ENCODE results near the gene EEF2K. TPM values are rescaled to one million over a fixed set of nuclear protein-coding genes. Genes with fewer than 3 reads are reported as not detected.

The EEF2K gene
- polyA plus RNA-seq, 1 donor, result 18.7 TPM

DNA sequence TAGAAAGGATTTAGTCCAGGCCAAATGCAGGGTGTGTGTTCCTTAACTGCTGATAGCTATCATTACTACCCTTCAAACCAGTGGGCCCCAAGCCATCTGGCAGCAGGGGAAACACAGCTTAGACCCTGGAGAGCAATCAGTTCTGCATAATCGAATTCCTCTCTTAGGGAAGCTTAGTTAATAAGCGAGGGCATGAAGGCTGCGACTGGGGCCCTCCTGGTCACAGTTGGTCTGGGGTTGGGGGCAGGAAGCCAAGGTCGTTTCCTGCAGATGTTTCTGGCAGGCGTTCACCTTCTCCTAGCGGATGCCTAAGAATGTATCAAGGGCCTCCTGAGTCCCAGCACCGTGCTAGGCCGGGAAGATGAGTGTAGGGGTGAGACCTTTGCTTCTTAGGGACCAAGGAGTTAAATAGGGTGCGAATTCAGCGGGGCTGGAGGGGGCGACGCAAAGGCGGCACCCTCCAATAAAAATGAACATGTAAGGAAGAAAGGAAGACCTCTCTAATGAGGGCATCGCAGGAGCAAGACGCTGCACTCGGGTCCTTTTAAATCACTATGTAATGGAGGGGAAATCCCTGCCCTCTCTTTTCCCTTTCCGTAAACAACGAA lies 16.5 kb upstream of the EEF2K start:
- no CpG with 5 or more reads among the region's 18 CpGs for WGBS (ENCODE audit: insufficient coverage, low lambda C conversion rate)

DNA sequence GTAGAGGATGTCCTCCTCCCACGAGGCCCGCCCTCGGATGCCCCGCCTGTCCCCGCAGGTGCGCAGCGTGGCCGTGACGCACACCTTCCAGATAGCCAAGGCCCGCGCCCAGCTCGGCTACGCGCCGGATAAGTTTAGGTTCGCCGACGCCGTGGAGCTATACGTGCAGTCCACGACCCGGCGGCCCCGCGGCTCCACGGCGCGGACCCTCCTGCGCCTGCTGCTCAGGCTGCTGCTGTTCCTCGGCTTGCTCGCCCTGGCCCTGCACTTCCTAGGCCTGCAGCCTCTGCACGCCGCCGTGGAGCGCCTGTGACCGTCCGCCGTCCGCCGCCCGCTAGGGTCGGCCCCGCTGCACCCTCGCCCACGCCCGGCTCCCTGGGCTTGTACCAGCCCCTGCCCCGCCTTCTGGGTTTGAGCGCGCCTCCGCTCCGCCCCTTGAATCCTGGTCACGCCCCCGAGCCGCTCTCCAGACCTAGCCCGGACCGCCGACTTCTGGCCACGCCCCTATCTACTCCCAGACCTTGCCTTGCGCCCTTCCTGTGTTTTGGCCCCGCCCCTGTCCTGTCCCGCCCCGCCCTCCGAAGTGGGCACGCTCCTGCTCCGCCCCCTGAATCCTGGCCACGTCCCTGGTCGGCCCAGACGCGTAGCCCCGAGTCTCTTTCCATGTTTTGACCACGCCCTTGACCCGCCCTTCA lies 15.8 kb upstream of the EEF2K start:
- no peaks in the 10 kb centered on the region for H3K36me3 ChIP-seq (ENCODE audit: control insufficient read depth, insufficient read depth, low read length)
- peaks cover 20% of the 10 kb centered on the region for H3K4me1 ChIP-seq (ENCODE audit: control insufficient read depth, insufficient read depth, low read length)
- no peaks in the 10 kb centered on the region for H3K27me3 ChIP-seq (ENCODE audit: control insufficient read depth, insufficient read depth, low read length)
- no CpG with 5 or more reads among the region's 72 CpGs for WGBS (ENCODE audit: insufficient coverage, low lambda C conversion rate)
- peak; percentile 89 to 99 for DNase-seq
- peak overlapping the region; percentile 99 for H3K27ac ChIP-seq (ENCODE audit: low read length)
- no peaks in the 10 kb centered on the region for H3K9me3 ChIP-seq (ENCODE audit: control insufficient read depth, low read depth, low read length)
- peak overlapping the region; percentile 62 for H3K4me3 ChIP-seq (ENCODE audit: low read length)

More for the DNA sequence above, 16.5 kb upstream of the EEF2K start:
- Histone ChIP-seq H3K4me3 (ENCODE audit: low read length) (peak overlapping the region; percentile 62), H3K27me3 (ENCODE audit: control insufficient read depth, insufficient read depth, low read length) (no peaks in the 10 kb centered on the region), H3K4me1 (ENCODE audit: control insufficient read depth, insufficient read depth, low read length) (peaks cover 20% of the 10 kb centered on the region), H3K27ac (ENCODE audit: low read length) (peak overlapping the region; percentile 99), H3K36me3 (ENCODE audit: control insufficient read depth, insufficient read depth, low read length) (no peaks in the 10 kb centered on the region), H3K9me3 (ENCODE audit: control insufficient read depth, low read depth, low read length) (no peaks in the 10 kb centered on the region)
- peak in 1 of 2 donors; percentile 35 for DNase-seq

DNA sequence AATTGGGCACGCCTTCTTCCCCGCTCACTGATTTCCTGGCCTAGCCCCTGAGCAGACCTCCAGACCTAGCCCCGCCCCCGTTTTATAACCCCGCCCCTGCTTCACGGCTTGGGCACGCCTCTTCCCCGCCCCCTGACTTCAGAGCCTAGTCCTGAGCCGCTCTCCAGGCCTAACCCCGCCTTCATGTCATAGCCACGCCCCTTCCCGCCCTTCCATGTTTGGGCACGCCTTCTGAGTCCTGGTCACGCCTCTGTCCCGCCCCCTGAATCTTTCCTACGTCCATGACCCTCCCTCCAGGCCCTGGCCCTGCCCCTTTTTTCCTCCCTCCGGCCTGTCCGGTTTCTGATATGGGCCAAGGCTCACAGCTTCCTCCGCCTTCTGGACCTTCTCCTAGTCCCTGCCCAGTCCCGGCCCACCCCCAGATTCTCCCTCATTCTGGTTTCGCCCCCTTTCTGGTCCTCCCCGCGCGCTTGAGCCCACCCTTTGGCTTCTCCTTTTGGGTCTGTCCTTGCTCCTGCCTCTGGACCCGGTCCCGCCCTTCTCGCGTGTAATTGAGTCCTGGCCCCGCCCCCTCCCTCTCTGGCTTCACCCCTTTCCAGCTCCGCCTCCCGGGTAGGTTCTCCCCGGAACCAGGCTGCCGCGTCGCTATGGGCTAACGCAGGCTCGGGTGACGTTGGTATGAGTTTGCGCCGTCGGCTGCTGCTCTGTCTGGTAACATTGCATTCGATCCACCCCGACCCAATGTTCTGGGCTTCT lies 15.1 kb upstream of the EEF2K start:
- Histone ChIP-seq H3K27ac (ENCODE audit: low read length) (peak overlapping the region; percentile 99), H3K4me3 (ENCODE audit: low read length) (peak overlapping the region; percentile 71), H3K9me3 (ENCODE audit: control insufficient read depth, low read depth, low read length) (no peaks in the 10 kb centered on the region), H3K27me3 (ENCODE audit: control insufficient read depth, insufficient read depth, low read length) (no peaks in the 10 kb centered on the region), H3K4me1 (ENCODE audit: control insufficient read depth, insufficient read depth, low read length) (peaks cover 20% of the 10 kb centered on the region), H3K36me3 (ENCODE audit: control insufficient read depth, insufficient read depth, low read length) (no peaks in the 10 kb centered on the region)
- no CpG with 5 or more reads among the region's 43 CpGs for WGBS (ENCODE audit: insufficient coverage, low lambda C conversion rate)
- peak; percentile 99 for DNase-seq

DNA sequence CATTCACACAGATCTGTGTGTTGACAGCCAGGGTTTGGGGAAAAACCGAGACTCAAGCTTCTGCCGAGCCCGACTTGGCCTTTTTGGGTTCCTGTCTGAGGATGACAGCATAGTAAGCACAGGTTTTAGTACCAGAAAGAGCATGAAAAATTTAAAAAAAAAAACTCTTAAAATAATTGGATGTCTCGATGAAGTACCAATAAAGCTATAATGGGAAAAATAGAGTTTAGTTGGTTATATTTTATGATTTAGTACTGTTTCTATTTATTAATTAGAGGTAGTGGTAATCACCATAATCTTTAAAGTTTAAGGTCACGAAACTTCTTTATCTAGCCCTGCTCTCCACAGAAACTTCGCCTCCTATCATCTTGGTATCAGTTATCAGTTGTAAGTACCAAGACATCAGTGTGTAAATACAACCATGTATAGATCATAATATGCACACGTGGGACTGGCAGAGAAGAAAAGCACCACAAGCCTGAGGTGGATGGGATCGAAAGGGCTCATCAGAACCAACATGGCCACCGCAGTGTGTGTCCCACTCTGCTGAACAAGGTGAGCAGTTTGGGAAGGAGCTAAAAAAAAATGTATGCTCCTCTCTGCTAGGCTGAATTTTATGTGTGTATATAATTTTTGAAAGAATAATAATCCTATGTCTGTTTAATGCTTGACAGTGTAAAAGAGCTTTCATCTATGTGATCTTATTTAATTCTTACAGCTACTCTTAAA lies 14.4 kb upstream of the EEF2K start:
- H3K27me3 ChIP-seq (ENCODE audit: control insufficient read depth, insufficient read depth, low read length), result no peaks in the 10 kb centered on the region
- H3K9me3 ChIP-seq (ENCODE audit: control insufficient read depth, low read depth, low read length), result no peaks in the 10 kb centered on the region
- peak; percentile 46 to 67 for DNase-seq
- peaks cover 20% of the 10 kb centered on the region for H3K4me1 ChIP-seq (ENCODE audit: control insufficient read depth, insufficient read depth, low read length)
- peak overlapping the region; percentile 71 for H3K4me3 ChIP-seq (ENCODE audit: low read length)
- no peaks in the 10 kb centered on the region for H3K36me3 ChIP-seq (ENCODE audit: control insufficient read depth, insufficient read depth, low read length)
- H3K27ac ChIP-seq (ENCODE audit: low read length), result peak overlapping the region; percentile 99
- WGBS (ENCODE audit: insufficient coverage, low lambda C conversion rate), result 0% methylated on average over 4 of the region's 9 CpGs

DNA sequence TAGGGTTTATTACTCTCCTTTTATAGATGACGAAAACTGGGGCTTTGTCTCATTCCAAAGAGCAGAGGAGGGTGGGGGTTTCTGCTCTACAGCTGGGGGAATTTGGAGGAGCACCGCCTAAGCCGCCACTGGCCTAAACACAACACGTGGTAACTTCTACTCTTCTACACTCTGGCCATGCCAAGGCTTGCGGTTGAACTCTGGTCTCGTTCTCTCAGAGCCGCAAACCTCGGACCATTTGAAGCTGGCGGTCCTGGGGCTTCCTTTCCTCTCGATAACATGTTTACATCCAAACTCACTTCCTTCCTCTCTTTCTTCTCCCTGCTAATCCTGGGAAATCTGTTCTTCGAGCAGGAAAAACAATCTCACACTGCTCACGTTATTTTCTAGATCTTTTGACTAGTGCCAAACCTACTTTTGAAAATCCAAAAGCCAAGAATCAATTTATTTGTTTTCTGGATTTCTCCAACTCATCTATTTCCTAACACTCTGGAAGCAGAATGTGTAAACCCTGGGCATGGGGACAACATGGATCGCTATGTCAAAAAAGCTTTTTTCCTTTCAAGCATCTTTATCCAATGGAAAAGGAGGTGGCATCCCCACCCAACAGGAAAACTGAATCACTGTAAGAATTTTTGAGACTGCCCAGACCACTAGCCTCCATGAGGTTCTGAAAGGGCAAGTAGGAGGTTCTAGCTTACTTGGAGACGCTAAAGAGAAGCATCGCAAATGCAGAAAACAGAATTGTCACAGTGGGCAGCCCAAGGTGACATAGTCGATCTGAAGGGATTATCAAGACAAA lies 13.6 kb upstream of the EEF2K start:
- Histone ChIP-seq H3K27ac (ENCODE audit: low read length) (peak overlapping the region; percentile 99), H3K4me1 (ENCODE audit: control insufficient read depth, insufficient read depth, low read length) (peaks cover 20% of the 10 kb centered on the region), H3K4me3 (ENCODE audit: low read length) (peak overlapping the region; percentile 71), H3K36me3 (ENCODE audit: control insufficient read depth, insufficient read depth, low read length) (no peaks in the 10 kb centered on the region), H3K9me3 (ENCODE audit: control insufficient read depth, low read depth, low read length) (no peaks in the 10 kb centered on the region), H3K27me3 (ENCODE audit: control insufficient read depth, insufficient read depth, low read length) (no peaks in the 10 kb centered on the region)
- DNase-seq, result peak; percentile 73 to 83
- no CpG with 5 or more reads among the region's 16 CpGs for WGBS (ENCODE audit: insufficient coverage, low lambda C conversion rate)

DNA sequence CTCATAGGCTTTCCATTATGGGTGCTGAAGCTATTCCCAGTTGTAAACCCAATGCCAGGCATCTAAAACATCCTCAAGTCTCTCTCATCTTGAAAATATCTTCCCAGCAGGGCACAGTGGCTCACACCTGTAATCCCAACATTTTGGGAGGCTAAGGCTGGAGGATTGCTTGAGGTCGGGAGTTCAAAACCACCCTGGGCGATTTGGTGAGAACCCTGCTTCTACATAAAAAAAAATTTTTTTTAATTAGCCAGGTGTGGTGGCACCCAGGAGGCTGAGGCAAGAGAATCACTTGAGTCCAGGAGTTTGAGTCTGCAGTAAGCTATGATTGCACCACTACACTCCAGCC lies 13.0 kb upstream of the EEF2K start:
- peak overlapping the region; percentile 99 for H3K27ac ChIP-seq (ENCODE audit: low read length)
- H3K4me1 ChIP-seq (ENCODE audit: control insufficient read depth, insufficient read depth, low read length), result peaks cover 20% of the 10 kb centered on the region
- no CpG with 5 or more reads among the region's 2 CpGs for WGBS (ENCODE audit: insufficient coverage, low lambda C conversion rate)
- H3K4me3 ChIP-seq (ENCODE audit: low read length), result no peak overlapping the region
- H3K9me3 ChIP-seq (ENCODE audit: control insufficient read depth, low read depth, low read length), result no peaks in the 10 kb centered on the region
- no peak for DNase-seq
- H3K36me3 ChIP-seq (ENCODE audit: control insufficient read depth, insufficient read depth, low read length), result no peaks in the 10 kb centered on the region
- no peaks in the 10 kb centered on the region for H3K27me3 ChIP-seq (ENCODE audit: control insufficient read depth, insufficient read depth, low read length)

DNA sequence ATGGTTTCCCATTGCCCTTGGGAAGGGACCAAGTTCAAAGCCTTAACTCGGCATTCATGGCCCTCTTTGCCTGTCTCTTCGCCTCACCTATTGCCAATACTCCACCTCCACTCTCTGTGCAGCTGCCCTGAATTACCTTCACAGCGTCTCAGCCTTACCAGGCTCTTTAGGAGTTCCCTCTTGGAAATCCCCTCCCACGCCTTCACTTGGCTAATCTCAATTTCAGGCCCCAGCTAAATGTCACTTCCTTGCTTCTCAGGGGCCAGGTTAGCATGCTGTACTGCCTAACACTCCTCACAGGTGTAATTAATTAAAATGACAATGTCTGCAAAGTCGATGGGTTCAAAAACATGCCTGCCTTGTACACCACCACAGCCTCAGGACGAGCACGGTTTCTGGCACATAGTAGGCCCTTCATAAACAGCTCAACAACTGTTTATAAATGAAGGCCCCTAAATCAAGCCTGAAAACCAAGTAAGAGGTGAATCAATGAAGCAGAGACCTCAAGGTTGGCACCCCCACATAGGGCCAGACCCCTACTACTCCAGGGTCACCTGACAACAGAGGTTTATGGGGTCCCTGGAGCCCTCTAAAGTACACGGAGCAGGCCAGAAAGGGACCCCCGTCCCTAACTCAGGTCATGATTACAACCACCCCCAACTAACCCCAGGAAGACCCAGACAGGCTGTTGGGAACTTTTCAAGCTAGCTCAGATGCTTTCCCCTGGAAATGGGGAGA lies 11.2 kb upstream of the EEF2K start:
- WGBS (ENCODE audit: insufficient coverage, low lambda C conversion rate), result 94% methylated on average over 3 of the region's 9 CpGs
- H3K4me3 ChIP-seq (ENCODE audit: low read length), result no peak overlapping the region

DNA sequence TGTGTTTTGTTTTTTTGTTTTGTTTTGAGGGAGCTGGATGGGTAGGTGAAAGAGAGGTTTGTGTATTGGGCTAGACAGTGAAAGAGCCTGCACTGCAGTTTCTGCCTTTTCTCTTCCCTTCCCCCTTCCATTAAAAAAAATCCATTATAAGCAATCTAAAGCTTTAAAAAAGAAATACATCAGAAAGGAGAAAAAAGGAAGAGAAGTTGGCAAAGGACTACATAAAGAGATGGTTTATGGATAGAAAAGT lies 10.7 kb upstream of the EEF2K start:
- DNase-seq, result no peak
- Histone ChIP-seq H3K4me1 (ENCODE audit: control insufficient read depth, insufficient read depth, low read length) (peaks cover 8% of the 10 kb centered on the region), H3K36me3 (ENCODE audit: control insufficient read depth, insufficient read depth, low read length) (no peaks in the 10 kb centered on the region), H3K4me3 (ENCODE audit: low read length) (no peak overlapping the region), H3K27ac (ENCODE audit: low read length) (peak overlapping the region; percentile 61), H3K27me3 (ENCODE audit: control insufficient read depth, insufficient read depth, low read length) (no peaks in the 10 kb centered on the region), H3K9me3 (ENCODE audit: control insufficient read depth, low read depth, low read length) (no peaks in the 10 kb centered on the region)

More for the DNA sequence above, 11.2 kb upstream of the EEF2K start:
- Histone ChIP-seq H3K27ac (ENCODE audit: low read length) (peak overlapping the region; percentile 61), H3K27me3 (ENCODE audit: control insufficient read depth, insufficient read depth, low read length) (no peaks in the 10 kb centered on the region), H3K36me3 (ENCODE audit: control insufficient read depth, insufficient read depth, low read length) (no peaks in the 10 kb centered on the region), H3K4me1 (ENCODE audit: control insufficient read depth, insufficient read depth, low read length) (peaks cover 8% of the 10 kb centered on the region), H3K9me3 (ENCODE audit: control insufficient read depth, low read depth, low read length) (no peaks in the 10 kb centered on the region)
- no peak for DNase-seq

DNA sequence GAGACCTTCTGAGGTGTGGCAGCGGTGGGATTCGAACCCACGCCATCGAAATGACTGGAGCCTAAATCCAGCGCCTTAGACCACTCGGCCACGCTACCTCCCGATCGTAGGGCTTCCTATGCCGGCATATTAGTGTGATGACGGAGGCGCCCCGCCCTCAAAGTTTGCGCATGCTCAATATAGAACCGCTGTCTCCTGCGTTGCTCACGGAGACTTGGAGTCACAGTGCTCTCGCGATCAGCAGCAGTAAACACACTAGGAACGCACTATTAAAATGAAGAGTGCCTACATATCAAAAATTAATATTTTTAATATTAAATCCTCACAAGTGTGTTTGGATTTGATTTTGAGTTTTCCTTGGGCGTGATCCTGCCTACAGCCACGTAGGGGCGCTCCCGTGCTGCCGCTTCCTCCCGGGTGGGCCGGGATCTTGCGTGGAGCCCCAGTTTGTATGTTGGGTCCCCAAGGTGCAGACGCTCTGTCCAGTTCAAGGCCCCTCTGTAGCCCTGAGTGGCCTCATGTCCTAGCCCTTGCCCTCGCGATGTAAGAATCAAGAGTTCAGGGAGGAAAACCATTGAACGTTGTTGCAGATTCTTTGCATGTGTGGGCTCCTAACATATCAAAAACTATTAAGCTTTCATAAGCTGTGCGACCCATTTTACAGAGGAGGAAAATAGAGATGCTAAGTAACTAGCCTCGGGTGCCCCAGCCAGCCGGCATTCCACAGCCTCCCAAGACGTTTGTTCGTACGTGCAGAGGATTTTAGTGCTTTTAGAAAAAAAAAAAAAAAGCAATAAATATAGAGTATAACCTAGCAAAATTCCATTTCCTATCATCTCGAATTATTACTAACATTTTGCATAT lies 10.2 kb upstream of the EEF2K start:
- Histone ChIP-seq H3K36me3 (ENCODE audit: control insufficient read depth, insufficient read depth, low read length) (no peaks in the 10 kb centered on the region), H3K4me3 (ENCODE audit: low read length) (peak overlapping the region; percentile 51), H3K9me3 (ENCODE audit: control insufficient read depth, low read depth, low read length) (no peaks in the 10 kb centered on the region), H3K27me3 (ENCODE audit: control insufficient read depth, insufficient read depth, low read length) (no peaks in the 10 kb centered on the region), H3K4me1 (ENCODE audit: control insufficient read depth, insufficient read depth, low read length) (peaks cover 8% of the 10 kb centered on the region), H3K27ac (ENCODE audit: low read length) (peak overlapping the region; percentile 61)
- WGBS (ENCODE audit: insufficient coverage, low lambda C conversion rate), result 25% methylated on average over 1 of the region's 39 CpGs
- DNase-seq, result peak; percentile 90 to 92

Measured in large intestine (tissue), 3 donors.